GM12878 (cell line): Measurements from ENCODE around the gene ZNF200. TPM values are rescaled to one million over a fixed set of nuclear protein-coding genes. Genes with fewer than 3 reads are reported as not detected.
A peak's percentile ranks its signal among the peaks of the same experiment; 100 is the strongest.

Experiments
- ATAC-seq: fragments of 200-7000 bp; cut with Tn5 transposase; 3 replicates; pipeline ENCODE4 v1.9.1; 2020; ENCODE audit warnings: mild to moderate bottlenecking, moderate library complexity
- BruUV-seq: library from RNA; stranded (reverse); fragments of 400-500 nt; replicated peaks from 2 replicates; lab custom pipeline; 2021; lab: Mats Ljungman, UMichigan
- CTCF ChIA-PET: fragments of 300-600 bp; sonication (Branson Sonifier 250); formaldehyde crosslinking; extraction: SDS; loops from one replicate; lab custom pipeline; 2021; ENCODE audit warnings: inconsistent platforms; lab: Yijun Ruan, JAX
- POLR2A ChIA-PET: fragments of 350-600 bp; formaldehyde crosslinking; extraction: SDS; loops from one replicate; lab custom pipeline; 2021; ENCODE audit warnings: inconsistent platforms; lab: Charles Lee
- RAD21 ChIA-PET: fragments of 300-600 bp; sonication (Branson Sonifier 250); formaldehyde crosslinking; loops from one replicate; lab custom pipeline; 2023; ENCODE audit warnings: antibody characterized with exemption; ENCODE audit not compliant: unreplicated experiment; lab: Charles Lee
- SMC1A ChIA-PET: fragments of 300-600 bp; sonication (Branson Sonifier 250); formaldehyde crosslinking; loops from one replicate; lab custom pipeline; 2023; ENCODE audit not compliant: unreplicated experiment, uncharacterized antibody; lab: Charles Lee
- DNase-seq: peaks from one replicate; pipeline ENCODE4 v3.0.0-alpha.2; 2011; ENCODE audit warnings: low read depth, low spot score
- FAIRE-seq: peaks from 3 replicates; lab custom pipeline; 2011; peaks lifted over from hg19 to GRCh38; lab: Jason Lieb, UNC
- H2AFZ ChIP-seq: 2 replicates; pipeline ENCODE4 v1.6.0; 2011; ENCODE audit warnings: low read depth, low read length, control low read depth; ENCODE audit not compliant: control insufficient read depth
- H3K27ac ChIP-seq: 2 replicates; pipeline ENCODE4 v1.5.1; 2011; ENCODE audit warnings: control low read depth; ENCODE audit not compliant: control insufficient read depth, insufficient read depth
- H3K27me3 ChIP-seq, 2 experiments: replicated peaks in 1 of 2; 2 replicates each; pipeline versions ENCODE4 v1.6.0 to v1.6.1; 2011; ENCODE audit warnings: low read length in 1 of 2; ENCODE audit not compliant: control insufficient read depth in 2 of 2, insufficient read depth in 2 of 2
- H3K36me3 ChIP-seq, 2 experiments: 2 replicates each; pipeline ENCODE4 v1.5.1; 2011; ENCODE audit warnings: low read length in 1 of 2; ENCODE audit not compliant: control insufficient read depth in 2 of 2, insufficient read depth in 2 of 2
- H3K4me1 ChIP-seq: 2 replicates; pipeline ENCODE4 v1.6.1; 2011; ENCODE audit warnings: mild to moderate bottlenecking, low read length, moderate library complexity, mixed read lengths; ENCODE audit not compliant: control insufficient read depth, insufficient read depth
- H3K4me2 ChIP-seq: 2 replicates; pipeline ENCODE4 v1.6.0; 2011; ENCODE audit warnings: control low read depth; ENCODE audit not compliant: control insufficient read depth, insufficient read depth
- H3K4me3 ChIP-seq: fragments of 200-600 bp; sonication (generic); 2 replicates; pipeline ENCODE4 v1.5.1; 2016
- H3K79me2 ChIP-seq: 2 replicates; pipeline ENCODE4 v1.6.0; 2011; ENCODE audit warnings: low read length; ENCODE audit not compliant: control insufficient read depth, insufficient read depth
- H3K9ac ChIP-seq: 2 replicates; pipeline ENCODE4 v1.8.0; 2011; ENCODE audit warnings: low read length, control low read depth, mixed read lengths; ENCODE audit not compliant: control insufficient read depth, insufficient read depth
- H3K9me3 ChIP-seq: replicated peaks from 3 replicates; pipeline ENCODE4 v1.5.1; 2011; ENCODE audit warnings: mild to moderate bottlenecking, low read length; ENCODE audit not compliant: control insufficient read depth, insufficient read depth
- H4K20me1 ChIP-seq: 2 replicates; pipeline ENCODE4 v1.6.0; 2011; ENCODE audit not compliant: control insufficient read depth, insufficient read depth
- BCL3 ChIP-seq: IDR thresholded peaks from 2 replicates; pipeline ENCODE4 v1.6.1; 2011; ENCODE audit warnings: borderline replicate concordance, low read depth, mild to moderate bottlenecking, moderate library complexity, low read length; ENCODE audit not compliant: insufficient read depth, poor library complexity, severe bottlenecking
- BHLHE40 ChIP-seq, 2 experiments: fragments of 450-650 bp in 1 of 2; IDR thresholded peaks; 2 replicates each; pipeline ENCODE4 v1.6.1; 2011 to 2017; ENCODE audit warnings: low read depth in 2 of 2, borderline replicate concordance in 1 of 2, improper control_type of control experiment in 1 of 2, low read length in 1 of 2, mild to moderate bottlenecking in 1 of 2
- CBX3 ChIP-seq: fragments of 200-600 bp; sonication (generic); IDR thresholded peaks from 2 replicates; pipeline ENCODE4 v1.6.1; 2016; ENCODE audit warnings: low read depth, borderline replicate concordance
- IKZF2 ChIP-seq, 2 experiments: fragments of 450-650 bp; IDR thresholded peaks; 2 replicates each; pipeline ENCODE4 v1.6.1; 2017; ENCODE audit warnings: mild to moderate bottlenecking in 2 of 2, moderate library complexity in 2 of 2
- MYC ChIP-seq: IDR thresholded peaks from 2 replicates; pipeline ENCODE4 v1.6.1; 2011; ENCODE audit warnings: mild to moderate bottlenecking, low read length, moderate library complexity, inconsistent platforms; ENCODE audit not compliant: insufficient read depth, insufficient replicate concordance, insufficient read length, severe bottlenecking
- PKNOX1 ChIP-seq: fragments of 450-650 bp; IDR thresholded peaks from 2 replicates; pipeline ENCODE4 v1.6.1; 2016; ENCODE audit warnings: mild to moderate bottlenecking
- POLR2A ChIP-seq: IDR thresholded peaks from 2 replicates; pipeline ENCODE4 v1.6.1; 2011; ENCODE audit warnings: low read depth, mild to moderate bottlenecking, low read length
- RAD21 ChIP-seq: IDR thresholded peaks from 2 replicates; pipeline ENCODE4 v1.6.1; 2011; ENCODE audit warnings: mild to moderate bottlenecking, low read depth, low read length, moderate library complexity; ENCODE audit not compliant: insufficient read depth
- SMC3 ChIP-seq: IDR thresholded peaks from 2 replicates; pipeline ENCODE4 v1.6.1; 2011; ENCODE audit warnings: low read length, improper control_type of control experiment, borderline replicate concordance
- YBX1 ChIP-seq: fragments of 450-650 bp; IDR thresholded peaks from 2 replicates; pipeline ENCODE4 v1.6.1; 2016; ENCODE audit warnings: antibody characterized with exemption
- WGBS: methylation state at CpG from one replicate; pipeline ENCODE4 v1.1.6; 2016; ENCODE audit warnings: low lambda C conversion rate; ENCODE audit not compliant: insufficient replicate concordance, insufficient coverage; ENCODE audit errors: missing lambda C conversion rate; 5-methylcytosine and 5-hydroxymethylcytosine counted together
- in situ Hi-C: fragments of 300-500 bp; cut with MboI; formaldehyde crosslinking; loops from 9 replicates; pipeline ENCODE4 v1.14.3; 2018; ENCODE audit warnings: mixed read lengths
- intact Hi-C: fragments of 100-400 bp; cut with micrococcal nuclease; formaldehyde crosslinking; loops from one replicate; pipeline ENCODE4 v1.14.2; 2022; ENCODE audit not compliant: unreplicated experiment
- polyA plus RNA-seq, 11 experiments: library from polyadenylated mRNA; depleted of rRNA in 4 of 11; unstranded in 6 of 11; stranded (reverse) in 5 of 11; fragments of >200 nt; fragmentation: Nextera tagmentation in 4 of 11; fragmentation: Illumina TruSeq in 1 of 11; extraction: Ambion mirVana in 4 of 11; extraction: Trizol in 1 of 11; gene quantifications; 1 replicate in 1 of 11; 2 replicates in 10 of 11; pipeline versions ENCODE4 v1.2.1 to v1.2.3, GENCODE V29; 2011 to 2016; ENCODE audit warnings: inconsistent platforms in 2 of 11, missing spikeins in 2 of 11, low read depth in 1 of 11
- total RNA-seq, 4 experiments: library from RNA; depleted of rRNA in 3 of 4; stranded (reverse); fragments of >200 nt in 3 of 4; fragmentation: Illumina TruSeq in 1 of 4; extraction: Trizol in 1 of 4; gene quantifications; 2 replicates each; pipeline versions ENCODE4 v1.2.1 to v1.2.3, GENCODE V29; 2013 to 2021
- TF ChIP-seq, protein P1 (sequence below), 3 experiments: IDR thresholded peaks in 2 of 3; conservative IDR thresholded peaks in 1 of 3; 2 replicates each; pipeline ENCODE4 v1.5.1; 2011; ENCODE audit warnings: low read depth in 3 of 3, low read length in 3 of 3, mild to moderate bottlenecking in 3 of 3, control low read depth in 2 of 3, moderate library complexity in 2 of 3, inconsistent platforms in 1 of 3, mixed read lengths in 1 of 3; ENCODE audit not compliant: control insufficient read depth in 2 of 3, insufficient read depth in 1 of 3; ENCODE audit errors: extremely low read depth in 1 of 3

Gene ZNF200
- total and polyA plus RNA-seq, 10 of the 15 experiments (the other 5 are each of a cell fraction or from before 2014, with no cell fraction given), result 4.0 to 13.9 (median 9.6) TPM

DNA sequence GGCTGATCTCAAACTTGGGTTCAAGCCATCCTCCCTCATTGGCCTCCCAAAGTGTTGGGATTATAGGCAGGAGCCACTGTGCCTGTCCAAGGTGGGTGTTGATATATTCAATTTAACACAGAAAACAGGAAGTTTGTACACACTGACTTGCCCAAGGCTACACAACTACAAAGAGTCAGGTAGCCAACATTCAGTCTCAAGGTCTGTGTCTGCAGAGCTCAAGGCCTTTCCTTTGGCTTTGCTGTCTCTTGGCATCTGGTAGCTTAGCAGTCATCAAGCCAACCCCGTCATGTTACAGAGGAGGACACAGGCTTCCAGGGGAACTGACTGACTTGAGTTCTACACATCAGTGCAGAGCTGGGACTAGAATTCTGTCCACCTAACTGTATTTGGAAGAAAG lies 33.3 kb upstream of the ZNF200 start (continued):
- TF ChIP-seq CBX3, result no peak

GRCh38 chr16:3266873-3267537 lies 32.0 kb upstream of the ZNF200 start:
- ChIA-PET POLR2A (interaction anchor here (0.9 to 2.1 kb wide), 4 partner anchors 14 to 39 kb away, joined by 3 to 9 read pairs (median 4); partner anchors contain the start of genes TIGD7 and ZNF75A), RAD21 (interaction anchor here (0.5 to 1.2 kb wide), 5 partner anchors 67 to 242 kb away, joined by 3 to 4 read pairs (median 3); partner anchors contain the start of genes NAA60 and ZNF597), SMC1A (interaction anchor here (0.6 to 2.5 kb wide), 10 partner anchors 10 to 296 kb away, joined by 3 to 9 read pairs (median 4); partner anchors contain the start of genes NAA60, ZNF174, ZNF597 and ZSCAN32), CTCF (interaction anchor here (0.6 to 3.0 kb wide), 18 partner anchors 10 to 370 kb away, joined by 3 to 20 read pairs (median 4); partner anchors contain the start of genes MEFV, NAA60, TIGD7 and ZNF174)
- peaks cover 3% of the 10 kb centered on the region; the same call in 2 of the 3 replicates for H3K9me3 ChIP-seq
- BruUV-seq, result no TSS peak
- no peaks in the 10 kb centered on the region for H3K27me3 ChIP-seq
- no peak overlapping the region for H3K27ac ChIP-seq
- WGBS, result 47% methylated on average over 5 of the region's 5 CpGs
- no peak for ATAC-seq
- TF ChIP-seq SMC3, result peak; percentile 35; the same call in 1 of the 2 replicates
- TF ChIP-seq IKZF2 (IDR thresholded peaks at IDR 0.05), result no peak
- TF ChIP-seq, protein P1, sequence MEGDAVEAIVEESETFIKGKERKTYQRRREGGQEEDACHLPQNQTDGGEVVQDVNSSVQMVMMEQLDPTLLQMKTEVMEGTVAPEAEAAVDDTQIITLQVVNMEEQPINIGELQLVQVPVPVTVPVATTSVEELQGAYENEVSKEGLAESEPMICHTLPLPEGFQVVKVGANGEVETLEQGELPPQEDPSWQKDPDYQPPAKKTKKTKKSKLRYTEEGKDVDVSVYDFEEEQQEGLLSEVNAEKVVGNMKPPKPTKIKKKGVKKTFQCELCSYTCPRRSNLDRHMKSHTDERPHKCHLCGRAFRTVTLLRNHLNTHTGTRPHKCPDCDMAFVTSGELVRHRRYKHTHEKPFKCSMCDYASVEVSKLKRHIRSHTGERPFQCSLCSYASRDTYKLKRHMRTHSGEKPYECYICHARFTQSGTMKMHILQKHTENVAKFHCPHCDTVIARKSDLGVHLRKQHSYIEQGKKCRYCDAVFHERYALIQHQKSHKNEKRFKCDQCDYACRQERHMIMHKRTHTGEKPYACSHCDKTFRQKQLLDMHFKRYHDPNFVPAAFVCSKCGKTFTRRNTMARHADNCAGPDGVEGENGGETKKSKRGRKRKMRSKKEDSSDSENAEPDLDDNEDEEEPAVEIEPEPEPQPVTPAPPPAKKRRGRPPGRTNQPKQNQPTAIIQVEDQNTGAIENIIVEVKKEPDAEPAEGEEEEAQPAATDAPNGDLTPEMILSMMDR (IDR thresholded peaks at IDR 0.05 in 2 of 3, conservative IDR thresholded peaks at IDR 0.05 in 1 of 3; ENCODE audit: control insufficient read depth in 2 of 3, extremely low read depth in 1 of 3, insufficient read depth in 1 of 3, low read depth in 3 of 3, low read length in 3 of 3), result peak; percentile 24 to 45 (median 38); a peak in 4 of 6 replicates
- TF ChIP-seq RAD21, result peak; percentile 25; the same call in 1 of the 2 replicates
- no peak for TF ChIP-seq BCL3
- TF ChIP-seq BHLHE40 (IDR thresholded peaks at IDR 0.05; ENCODE audit: borderline replicate concordance in 1 of 2, low read depth in 2 of 2, low read length in 1 of 2), result no peak
- TF ChIP-seq PKNOX1, result peak; percentile 56; the same call in 1 of the 2 replicates
- TF ChIP-seq YBX1, result no peak
- TF ChIP-seq MYC, result no peak
- no peak for TF ChIP-seq POLR2A
- no peak for FAIRE-seq
- peaks cover 8% of the 10 kb centered on the region; the same call in 1 of the 2 replicates for H3K4me1 ChIP-seq
- H4K20me1 ChIP-seq, result no peaks in the 10 kb centered on the region
- in situ Hi-C loops, result no loop called here
- no peak overlapping the region for H3K4me2 ChIP-seq
- H2AFZ ChIP-seq, result no peak overlapping the region
- intact Hi-C loops, result loop anchor here (10.0 kb wide), 1 partner anchor 112 kb away; no protein-coding TSS in a partner anchor
- H3K9ac ChIP-seq, result no peak overlapping the region
- H3K36me3 ChIP-seq, result no peaks in the 10 kb centered on the region
- H3K4me3 ChIP-seq, result no peak overlapping the region
- no peak for DNase-seq
- H3K79me2 ChIP-seq, result no peaks in the 10 kb centered on the region
